Measurements from ENCODE around the gene AKNA.

DNA sequence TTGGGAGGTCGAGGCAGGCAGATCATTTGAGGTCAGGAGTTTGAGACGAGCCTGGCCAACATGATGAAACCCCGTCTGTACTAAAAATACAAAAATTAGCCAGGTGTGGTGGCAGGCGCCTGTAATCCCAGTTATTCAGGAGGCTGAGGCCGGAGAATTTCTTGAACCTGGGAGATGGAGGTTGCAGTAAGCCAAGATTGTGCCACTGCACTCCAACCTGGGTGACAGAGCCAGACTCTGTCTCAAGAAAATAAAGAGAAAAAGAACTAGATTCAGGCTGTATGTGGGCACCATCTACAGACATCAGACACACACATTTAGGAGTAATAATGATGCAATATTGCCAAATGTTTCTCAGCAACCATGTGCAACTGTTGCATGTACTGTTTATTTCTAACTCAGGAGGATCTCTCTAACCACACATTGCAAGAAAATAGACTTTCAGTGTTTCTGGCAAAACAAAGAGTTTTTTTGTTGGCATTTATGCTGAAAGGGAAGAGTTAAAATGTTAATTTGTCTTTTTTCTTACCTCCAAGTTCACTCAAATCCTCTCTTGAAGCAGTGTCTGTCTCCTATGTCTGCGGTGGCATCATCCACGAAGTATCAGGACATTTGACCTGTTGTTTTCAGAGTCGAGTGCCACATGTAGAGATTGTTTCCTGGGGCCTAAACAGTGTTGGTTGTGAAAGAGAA is 70.0 kb downstream of the AKNA start:
- no peak for TF ChIP-seq CTCF (IDR thresholded peaks at IDR 0.05; ENCODE audit: low read length)
- no peak for TF ChIP-seq EZH2 (IDR thresholded peaks at IDR 0.05; ENCODE audit: borderline replicate concordance, low read length)

Measured in OCI-LY1 (cell line).